GM19328 (cell line): ENCODE data around the gene PSMD2.

ENCODE experiments used
- ATAC-seq: cut with Tn5 transposase; IDR thresholded peaks from one replicate; pipeline ENCODE4 v1.9.1; 2021; ENCODE audit warnings: mild to moderate bottlenecking, moderate library complexity; ENCODE audit not compliant: unreplicated experiment

The PSMD2 gene

DNA sequence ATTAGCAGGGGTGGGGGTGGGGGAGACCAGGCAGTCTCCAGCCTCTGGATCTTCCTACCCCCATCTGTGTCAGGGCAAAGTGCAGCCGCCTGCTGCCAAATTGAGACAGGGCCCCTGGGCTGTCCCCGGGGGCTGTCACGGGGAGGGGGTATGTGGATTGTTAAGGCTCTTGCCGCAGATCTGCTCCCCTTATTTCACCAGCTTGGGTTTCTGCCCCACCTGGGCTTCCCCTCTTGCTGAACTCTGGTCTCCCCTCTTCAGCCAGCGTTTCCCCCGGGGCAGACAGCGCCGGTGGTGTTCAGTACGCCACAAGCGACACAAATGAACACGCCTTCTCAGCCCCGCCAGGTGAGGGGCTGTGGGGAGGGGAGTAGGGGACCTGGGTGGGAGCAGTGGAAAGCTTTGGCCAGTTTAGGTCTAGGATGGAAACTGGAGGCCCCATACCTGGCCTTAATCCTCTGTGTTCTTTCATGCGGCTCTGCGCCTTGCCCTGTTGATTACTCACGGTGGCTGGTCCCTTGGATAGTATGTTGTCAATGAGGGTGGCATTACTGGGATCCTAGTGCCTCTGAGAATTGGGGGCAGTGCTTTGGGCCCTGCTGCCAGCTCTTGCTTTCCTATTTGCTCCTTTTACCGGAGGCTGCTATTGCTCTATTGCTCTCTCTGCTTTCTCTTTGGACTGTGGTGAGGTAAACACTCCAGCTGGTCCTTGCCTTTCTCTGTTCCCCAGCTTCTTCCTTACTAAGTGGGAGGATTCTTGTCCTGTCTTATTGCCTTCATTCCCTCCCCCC, 17.0 kb downstream of the PSMD2 start:
- no peak for ATAC-seq

DNA sequence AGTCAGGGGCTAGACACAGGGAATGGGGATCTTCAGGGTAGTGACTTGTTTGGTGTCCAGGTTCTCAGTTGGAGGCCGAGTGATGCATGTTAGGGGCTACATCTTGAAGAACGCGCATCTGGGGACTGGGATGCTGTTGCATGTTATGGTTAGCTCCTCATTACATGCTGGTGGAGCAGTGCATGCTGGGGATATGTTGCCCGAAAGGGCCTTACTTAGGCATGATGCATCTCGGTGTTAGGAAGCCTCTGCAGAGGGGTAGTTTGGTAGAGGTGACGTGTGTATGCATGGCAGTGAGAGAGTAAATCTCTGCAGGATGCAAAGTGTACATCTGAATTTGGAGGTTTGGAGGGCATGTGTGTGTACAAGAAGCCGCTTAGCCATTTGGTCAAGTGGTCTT, 17.8 kb downstream of the PSMD2 start:
- no peak for ATAC-seq

DNA sequence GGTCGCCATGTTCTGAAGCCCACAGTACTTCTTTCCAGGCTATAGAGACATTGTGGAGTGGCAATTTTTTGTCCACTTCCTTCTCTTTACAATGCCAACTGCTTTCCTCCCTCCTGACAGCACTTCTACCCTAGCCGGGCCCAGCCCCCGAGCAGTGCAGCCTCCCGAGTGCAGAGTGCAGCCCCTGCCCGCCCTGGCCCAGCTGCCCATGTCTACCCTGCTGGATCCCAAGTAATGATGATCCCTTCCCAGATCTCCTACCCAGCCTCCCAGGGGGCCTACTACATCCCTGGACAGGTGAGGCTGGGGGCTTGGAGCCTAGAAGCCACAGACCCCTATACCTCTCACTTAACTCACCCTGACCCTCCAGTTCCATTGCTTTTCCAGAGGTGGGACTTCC, 18.2 kb downstream of the PSMD2 start:
- no peak for ATAC-seq

DNA sequence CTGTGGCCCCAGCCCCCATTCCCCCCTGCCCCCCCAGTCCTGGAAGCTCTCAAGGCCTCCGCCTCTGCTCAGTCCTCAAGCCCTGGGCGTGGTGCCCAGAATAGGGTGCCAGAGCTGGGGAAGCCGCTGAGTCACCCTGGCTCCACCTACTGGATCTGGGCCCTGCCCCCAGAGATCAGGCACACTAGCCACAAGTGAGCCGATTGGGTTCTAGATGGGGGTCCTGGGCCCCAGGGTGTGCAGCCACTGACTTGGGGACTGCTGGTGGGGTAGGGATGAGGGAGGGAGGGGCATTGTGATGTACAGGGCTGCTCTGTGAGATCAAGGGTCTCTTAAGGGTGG, 21.0 kb downstream of the PSMD2 start:
- ATAC-seq = no peak

DNA sequence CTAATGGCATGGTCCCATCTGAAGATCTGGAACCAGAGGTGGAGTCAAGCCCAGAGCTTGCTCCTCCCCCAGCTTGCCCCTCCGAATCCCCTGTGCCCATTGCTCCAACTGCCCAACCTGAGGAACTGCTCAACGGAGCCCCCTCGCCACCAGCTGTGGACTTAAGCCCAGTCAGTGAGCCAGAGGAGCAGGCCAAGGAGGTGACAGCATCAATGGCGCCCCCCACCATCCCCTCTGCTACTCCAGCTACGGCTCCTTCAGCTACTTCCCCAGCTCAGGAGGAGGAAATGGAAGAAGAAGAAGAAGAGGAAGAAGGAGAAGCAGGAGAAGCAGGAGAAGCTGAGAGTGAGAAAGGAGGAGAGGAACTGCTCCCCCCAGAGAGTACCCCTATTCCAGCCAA, 22.6 kb downstream of the PSMD2 start:
- no peak for ATAC-seq

DNA sequence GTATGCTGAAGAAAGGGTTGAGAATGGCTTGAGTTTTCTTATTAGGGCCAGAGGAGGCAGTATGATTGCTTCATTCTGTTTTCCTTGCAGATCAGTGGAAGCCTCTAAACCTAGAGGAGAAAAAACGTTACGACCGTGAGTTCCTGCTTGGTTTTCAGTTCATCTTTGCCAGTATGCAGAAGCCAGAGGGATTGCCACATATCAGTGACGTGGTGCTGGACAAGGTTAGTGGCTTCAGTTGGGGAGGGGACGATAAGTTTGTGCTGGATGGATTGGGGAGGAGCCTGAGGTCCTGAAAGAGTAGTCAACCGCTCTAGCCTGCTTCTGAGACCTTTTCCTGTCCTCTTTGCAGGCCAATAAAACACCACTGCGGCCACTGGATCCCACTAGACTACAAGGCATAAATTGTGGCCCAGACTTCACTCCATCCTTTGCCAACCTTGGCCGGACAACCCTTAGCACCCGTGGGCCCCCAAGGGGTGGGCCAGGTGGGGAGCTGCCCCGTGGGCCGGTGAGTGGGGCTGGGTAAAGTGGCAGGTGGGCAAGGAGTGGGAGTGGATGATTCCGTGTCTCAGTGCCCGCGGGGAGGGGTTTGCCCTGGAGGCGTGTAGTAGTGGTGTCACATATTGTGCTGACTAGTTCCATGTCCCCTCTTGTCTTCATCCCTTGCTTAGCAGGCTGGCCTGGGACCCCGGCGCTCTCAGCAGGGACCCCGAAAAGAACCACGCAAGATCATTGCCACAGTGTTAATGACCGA, 23.9 kb downstream of the PSMD2 start:
- no peak for ATAC-seq

DNA sequence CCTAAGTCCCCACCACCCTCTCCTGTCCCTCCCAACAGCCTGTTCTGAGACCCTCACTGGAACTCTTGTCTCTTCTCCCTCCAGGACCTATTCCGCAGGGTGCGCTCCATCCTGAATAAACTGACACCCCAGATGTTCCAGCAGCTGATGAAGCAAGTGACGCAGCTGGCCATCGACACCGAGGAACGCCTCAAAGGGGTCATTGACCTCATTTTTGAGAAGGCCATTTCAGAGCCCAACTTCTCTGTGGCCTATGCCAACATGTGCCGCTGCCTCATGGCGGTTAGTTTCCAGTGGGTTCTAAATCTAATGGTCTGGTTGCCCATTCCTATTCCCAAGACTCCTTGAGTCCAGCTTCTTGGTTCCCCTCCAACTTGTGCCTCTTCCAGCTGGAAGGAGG, 24.7 kb downstream of the PSMD2 start:
- ATAC-seq = no peak

DNA sequence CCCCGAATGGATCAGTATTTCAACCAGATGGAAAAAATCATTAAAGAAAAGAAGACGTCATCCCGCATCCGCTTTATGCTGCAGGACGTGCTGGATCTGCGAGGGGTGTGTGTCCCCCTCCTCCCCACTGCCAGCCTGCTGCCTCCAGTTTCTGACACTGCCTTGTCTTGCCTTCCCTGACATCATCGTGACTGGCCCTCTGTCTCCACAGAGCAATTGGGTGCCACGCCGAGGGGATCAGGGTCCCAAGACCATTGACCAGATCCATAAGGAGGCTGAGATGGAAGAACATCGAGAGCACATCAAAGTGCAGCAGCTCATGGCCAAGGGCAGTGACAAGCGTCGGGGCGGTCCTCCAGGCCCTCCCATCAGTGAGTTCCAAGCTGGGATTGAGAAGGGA, 26.2 kb downstream of the PSMD2 start:
- no peak for ATAC-seq

DNA sequence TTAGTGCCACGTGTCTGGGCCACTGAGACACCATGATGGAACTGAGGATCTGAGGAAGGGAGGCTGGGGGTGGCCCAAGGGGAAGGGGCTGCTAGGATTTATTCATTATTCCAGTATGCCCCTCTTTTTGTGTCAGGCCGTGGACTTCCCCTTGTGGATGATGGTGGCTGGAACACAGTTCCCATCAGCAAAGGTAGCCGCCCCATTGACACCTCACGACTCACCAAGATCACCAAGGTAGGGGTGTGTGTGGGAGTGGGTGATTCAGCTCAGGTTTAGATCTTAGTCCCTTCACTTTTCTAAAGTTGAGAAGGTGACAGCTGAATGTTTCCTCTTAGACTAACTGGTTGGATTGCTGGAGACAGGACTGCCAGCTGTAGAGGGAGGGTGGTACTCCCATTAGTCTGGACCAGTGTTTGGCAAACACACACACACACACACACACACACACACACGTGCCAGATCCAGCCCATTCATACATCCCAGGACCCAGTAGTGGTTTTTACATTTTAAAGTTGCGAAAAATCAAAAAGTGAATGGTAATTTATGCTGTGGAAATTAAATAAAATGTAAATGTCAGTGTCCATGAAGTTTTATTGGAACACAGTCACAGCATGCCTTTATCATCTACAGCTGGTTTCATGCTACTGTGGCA, 26.8 kb downstream of the PSMD2 start:
- ATAC-seq = no peak

DNA sequence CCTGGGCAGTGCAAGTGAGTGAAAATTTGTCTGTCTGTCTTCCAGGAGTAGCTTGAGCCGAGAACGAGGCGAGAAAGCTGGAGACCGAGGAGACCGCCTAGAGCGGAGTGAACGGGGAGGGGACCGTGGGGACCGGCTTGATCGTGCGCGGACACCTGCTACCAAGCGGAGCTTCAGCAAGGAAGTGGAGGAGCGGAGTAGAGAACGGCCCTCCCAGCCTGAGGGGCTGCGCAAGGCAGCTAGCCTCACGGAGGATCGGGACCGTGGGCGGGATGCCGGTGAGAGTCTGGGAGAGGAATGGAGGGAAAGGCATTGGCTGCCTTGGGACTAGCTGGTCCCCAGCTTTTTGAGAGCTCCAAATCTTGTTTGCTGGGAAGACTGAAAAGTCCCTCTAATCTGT, 28.1 kb downstream of the PSMD2 start:
- ATAC-seq = no peak

DNA sequence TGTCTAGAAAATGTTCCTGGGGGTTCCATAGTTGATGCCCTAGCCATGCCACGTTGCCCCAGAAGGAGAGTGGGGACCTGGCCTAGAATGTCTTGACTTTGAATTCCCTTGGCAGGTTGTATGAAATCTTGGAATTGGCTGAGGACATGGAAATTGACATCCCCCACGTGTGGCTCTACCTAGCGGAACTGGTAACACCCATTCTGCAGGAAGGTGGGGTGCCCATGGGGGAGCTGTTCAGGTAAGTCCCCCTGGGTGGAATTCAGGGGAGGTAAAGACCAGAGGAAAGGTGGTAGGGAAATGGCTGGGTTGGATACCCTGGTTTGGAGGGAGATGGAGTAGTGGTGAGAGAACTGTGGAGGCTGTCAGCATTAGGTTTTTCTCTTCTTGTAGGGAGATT, 29.5 kb downstream of the PSMD2 start:
- no peak for ATAC-seq

DNA sequence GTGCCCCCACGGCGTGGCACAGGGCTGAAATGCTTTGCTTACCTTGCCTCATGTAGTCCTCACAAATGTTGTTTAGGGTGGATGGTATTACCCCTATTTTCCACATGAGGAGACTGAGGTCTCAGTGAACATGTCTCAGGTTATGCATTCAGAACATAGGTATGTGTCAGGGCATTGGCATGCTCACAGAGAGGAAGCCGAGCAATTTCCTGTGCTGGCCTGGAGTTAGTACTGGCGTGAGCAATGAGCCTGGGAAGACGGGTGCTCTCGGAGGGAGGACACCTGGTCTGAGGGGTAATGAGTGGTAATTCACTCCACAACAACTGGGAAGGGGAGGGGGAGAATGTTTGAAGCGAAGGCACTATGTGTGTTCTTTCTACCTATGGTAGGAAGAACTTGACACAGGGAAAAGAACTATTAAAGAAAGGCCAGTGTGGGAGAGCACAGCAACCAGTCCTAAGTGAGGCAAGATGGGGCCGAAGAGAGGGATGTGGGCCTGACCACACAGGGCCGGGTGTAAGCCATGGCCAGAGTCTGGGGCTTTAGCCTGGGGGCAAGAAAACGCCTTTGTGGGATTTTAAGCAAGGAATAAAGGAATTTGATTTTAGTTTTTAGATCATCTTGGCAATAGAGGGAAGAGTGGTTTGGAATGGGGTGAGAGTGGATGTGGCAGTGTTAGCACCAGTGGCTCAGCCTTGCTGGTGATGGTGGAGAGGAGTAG, 33.5 kb downstream of the PSMD2 start:
- no peak for ATAC-seq

DNA sequence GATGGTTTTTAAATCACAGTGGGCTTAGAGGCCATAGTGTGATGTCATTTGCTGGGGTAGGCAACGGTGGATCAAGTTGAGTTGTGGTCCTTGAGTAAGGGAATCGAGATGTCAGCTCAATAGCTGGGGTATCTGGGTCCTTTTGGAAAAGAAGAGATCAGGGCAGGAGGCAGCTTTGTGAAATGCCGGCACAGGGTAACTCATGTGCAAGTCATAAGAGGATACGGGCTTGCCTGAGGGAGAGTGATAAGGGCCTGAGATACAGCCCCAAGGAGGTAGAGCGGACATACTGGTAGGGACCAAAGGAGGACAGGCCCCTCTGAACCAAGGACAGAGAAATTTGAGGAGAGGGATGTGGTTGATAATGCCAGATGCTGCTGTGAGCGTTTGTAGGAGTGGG, 34.1 kb downstream of the PSMD2 start:
- no peak for ATAC-seq

DNA sequence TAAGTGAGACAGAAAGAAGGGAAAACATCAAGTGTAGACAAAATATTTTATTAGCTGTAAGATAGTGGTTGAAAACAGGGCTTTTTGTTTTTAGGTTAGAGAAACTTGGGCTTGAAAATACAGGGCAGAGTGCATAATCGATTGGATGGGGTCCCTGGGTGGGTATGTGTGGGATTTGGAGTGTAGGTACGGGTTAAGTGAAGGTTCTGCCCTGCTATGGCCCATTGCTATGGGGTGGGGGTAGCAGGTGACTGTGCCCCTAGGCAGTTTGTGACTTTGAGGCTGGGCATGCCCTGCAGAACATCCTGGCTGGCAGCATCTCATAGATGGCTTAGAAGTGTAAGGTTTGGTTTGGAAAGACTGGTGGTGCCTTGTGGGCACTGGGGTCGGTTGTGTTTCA, 34.7 kb downstream of the PSMD2 start:
- ATAC-seq = no peak

DNA sequence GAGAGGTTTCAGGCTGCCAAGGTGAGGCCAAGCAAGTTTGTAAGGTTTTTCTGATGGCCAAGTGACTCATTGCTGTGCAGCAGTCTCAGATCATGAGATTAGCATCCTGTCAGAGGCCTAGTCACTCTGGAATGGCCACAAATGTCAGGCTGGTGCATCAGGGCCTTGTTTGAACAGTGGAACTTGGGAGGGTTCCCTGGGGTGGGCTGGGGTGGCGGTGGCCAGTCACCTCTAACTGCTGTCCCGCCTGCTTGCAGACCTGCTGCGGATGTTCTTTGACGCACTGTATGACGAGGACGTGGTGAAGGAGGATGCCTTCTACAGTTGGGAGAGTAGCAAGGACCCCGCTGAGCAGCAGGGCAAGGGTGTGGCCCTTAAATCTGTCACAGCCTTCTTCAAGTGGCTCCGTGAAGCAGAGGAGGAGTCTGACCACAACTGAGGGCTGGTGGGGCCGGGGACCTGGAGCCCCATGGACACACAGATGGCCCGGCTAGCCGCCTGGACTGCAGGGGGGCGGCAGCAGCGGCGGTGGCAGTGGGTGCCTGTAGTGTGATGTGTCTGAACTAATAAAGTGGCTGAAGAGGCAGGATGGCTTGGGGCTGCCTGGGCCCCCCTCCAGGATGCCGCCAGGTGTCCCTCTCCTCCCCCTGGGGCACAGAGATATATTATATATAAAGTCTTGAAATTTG, 35.6 kb downstream of the PSMD2 start:
- no peak for ATAC-seq

DNA sequence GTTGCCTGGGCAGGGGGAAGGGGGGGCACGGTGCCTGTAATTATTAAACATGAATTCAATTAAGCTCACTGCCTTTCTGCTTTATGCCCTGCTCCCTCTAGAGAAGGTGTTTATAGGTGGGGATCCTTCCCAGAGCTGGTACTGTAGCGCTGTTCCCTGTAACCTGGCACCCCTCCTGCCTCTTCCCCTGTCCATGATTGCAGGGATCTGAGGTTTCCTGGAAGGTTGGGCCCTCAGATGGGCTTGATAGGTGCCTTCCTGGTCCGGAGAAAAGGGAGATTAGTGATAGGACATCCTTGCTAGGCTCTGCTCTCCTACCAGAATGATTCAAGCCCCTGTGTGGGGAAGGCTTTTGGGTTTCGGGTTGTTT, 36.2 kb downstream of the PSMD2 start:
- no peak for ATAC-seq

DNA sequence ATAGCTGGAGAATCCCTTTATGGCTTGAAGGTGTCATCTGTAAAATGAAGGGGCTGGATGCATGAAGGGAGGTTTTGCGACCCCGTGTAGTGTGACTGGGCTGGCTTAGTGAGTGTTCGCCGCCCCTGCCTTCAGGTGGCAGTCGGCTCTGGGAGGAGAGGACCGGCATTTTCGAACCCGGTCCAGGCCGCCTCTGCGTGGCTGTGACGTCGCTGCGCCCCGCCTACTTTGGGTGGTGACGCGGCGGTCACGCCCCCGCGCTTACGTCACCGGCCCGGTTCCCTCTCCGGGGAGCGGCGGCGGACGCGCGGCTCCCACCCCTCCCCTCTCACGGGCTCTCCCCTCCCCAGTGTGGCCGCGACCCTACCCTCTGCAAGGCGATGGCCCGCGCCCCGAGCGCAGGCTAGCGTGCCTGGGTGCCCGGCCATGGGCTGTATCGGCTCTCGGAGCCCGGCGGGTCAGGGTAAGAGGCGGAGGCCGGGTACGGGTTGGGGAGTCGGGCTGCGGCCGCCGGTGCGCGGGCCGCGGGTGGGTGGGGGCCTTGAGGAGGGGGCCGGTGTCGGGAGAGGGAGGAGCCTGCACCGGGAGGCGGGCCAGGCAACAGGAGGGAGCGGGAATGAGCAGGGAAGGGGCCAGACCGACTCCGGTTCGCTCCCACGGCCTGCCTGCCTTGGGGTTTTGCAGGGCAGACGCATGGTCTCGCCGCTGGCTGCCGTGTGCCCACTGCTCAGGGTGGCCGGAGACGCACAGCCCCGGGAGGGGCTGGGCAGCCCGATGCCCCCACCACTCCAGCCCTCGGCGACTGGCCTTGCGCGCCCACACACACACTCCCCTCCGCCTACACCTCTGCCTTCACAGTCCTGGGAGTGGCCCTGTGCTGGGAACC, 36.9 kb downstream of the PSMD2 start:
- ATAC-seq = no peak

DNA sequence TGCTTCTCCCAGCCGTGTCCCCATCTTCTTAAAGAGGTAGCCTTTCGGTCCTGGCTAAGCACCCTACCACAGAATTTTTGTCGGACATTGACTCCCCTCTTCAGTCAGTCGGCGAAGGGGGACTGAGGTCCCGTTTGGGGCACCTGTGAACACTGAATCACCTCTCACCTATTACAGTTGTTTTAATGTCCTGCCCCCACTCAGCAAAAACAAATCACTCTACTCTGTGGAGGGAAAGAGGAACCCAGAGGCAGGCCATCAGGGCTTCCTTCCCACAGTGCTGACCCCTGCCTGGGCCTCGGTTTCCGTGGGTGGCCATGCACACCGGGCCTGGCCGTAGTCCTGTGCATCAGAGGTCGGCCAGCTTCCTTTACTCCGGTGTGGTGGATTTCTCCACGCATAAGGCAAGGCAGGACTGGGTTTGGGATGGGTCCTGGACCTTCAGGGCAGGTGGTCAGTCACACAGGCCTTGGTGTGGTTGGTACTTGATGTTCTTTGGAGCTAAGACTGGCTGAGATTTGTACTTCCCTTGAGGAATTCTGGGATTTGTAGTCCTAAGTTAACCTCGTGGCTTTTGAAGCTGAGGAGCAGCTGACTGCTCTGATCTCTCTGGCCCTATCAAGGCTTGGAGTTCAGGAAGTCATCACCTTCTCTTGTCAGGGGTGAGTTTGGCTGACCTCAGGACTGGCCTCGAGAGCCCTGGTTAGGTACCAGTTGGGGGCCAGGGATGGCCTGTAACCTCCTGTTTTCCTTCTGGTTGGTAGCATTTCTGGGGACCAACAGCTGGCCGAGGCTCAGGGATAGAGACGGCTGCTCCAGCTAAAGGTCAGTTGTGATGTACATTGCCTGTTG, 37.7 kb downstream of the PSMD2 start:
- no peak for ATAC-seq

DNA sequence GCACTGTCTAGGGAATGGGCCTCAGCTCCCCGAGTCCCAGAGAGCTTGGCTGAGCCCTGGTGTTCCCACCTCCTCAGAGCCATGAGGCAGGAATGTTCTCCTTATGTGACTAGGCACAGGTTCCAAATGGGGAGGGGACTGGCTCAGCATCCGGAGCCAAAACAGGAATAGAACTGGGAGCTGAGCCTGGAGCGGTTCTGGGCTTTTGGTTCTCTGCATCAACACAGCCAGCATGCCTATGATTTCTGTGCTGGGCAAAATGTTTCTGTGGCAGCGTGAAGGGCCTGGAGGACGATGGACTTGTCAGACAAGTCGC, 38.3 kb downstream of the PSMD2 start, which contains the start of gene FAM131A:
Gene FAM131A (plus strand): TSS at position 202 of the 316 bp plus-strand sequence. CDS start 31 bp downstream, at position 233.
- ATAC-seq = no peak
